Activated CD4-positive, alpha-beta T cell treated with anti-CD3 and anti-CD28 coated beads, Interleukin-2, amount 50 U/mL, for 16 hours (primary cell): Measurements from ENCODE around the gene PLA2G1B.
"Not testable (repeated sequence)": the region's sequence is repeated elsewhere in the genome, so short reads cannot be mapped to it uniquely, and the experiment has no call there.

Experiments
- DNase-seq: peaks from one replicate; pipeline ENCODE4 v3.0.0-alpha.2; 2020

PLA2G1B gene

DNA sequence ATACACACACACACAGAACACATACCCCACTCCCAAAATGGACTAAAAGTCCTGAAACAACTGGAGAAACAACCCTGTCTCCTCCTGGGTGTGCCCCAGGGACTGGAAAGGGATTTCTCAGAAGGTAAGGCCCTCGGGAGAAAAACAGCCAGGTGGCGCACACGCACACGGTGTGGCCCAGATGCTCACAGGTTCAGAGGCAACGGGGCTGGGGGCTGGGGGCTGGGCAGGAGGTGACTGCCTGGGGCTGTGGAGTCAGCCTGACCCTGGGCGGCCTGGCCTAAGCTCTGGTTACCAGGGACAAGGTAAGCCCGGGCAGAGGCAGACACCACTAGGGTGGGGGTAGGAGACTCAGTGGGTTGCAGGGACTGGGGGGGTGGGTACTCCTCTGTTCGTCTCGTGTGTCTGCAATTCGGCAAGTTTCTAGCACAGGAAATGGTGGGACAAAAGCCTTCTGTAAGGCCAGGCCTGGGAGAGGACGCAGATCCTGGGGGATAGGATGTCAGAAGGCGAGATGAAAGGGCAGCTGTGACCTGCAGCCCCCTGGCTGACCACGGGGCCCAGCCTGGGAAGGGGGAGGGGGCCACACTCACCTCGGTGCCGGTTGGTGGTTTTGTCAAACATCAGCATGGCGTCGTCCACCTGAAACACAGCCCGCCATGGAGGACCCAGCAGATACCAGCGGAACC, 31.0 kb upstream of the PLA2G1B start:
- no peak for DNase-seq

DNA sequence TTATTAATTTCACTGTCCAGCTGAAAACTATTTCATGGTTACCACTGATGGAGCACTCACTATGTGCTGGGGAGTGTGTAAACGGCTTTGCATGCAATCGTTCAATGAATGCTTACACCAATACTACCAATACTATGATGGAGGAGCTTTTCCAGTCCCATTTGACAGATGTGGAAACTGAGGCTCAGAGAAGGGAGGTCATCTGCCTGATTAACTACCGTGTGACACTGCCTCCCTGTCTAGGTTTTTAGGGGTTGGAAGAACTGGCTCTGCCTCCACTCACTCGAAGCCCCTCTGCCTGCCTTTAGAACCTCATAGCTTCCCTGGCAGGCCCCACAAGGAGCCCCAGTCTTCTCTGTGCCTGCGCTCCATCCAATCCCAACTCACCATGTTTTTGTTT, 29.5 kb upstream of the PLA2G1B start:
- DNase-seq: no peak

DNA sequence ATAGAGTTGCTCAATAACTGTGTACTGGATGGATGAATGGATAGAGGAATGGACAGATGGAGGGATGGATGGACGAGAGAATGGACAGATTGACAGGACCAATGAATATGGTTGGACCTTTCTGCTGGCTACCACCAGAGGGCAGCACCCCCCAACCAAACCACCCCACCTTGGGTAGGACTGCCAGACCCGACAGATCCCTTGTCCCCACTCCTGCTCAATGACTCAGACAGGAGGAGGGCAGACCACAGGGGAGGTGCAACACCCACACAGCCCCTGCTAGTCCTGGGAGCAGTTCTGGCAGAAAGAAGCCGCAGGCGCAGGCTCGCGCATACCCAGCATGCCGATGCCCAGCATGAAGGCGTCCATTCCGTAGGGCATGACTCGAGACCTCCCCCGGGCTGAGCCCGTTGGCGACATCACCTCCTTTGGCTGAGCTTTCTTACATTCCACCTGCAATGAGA, 29.0 kb upstream of the PLA2G1B start:
- peak; percentile 75 for DNase-seq

- DNase-seq: no peak
These were observed 26.2 kb upstream of the PLA2G1B start for GRCh38 chr12:120353556-120354317.

DNA sequence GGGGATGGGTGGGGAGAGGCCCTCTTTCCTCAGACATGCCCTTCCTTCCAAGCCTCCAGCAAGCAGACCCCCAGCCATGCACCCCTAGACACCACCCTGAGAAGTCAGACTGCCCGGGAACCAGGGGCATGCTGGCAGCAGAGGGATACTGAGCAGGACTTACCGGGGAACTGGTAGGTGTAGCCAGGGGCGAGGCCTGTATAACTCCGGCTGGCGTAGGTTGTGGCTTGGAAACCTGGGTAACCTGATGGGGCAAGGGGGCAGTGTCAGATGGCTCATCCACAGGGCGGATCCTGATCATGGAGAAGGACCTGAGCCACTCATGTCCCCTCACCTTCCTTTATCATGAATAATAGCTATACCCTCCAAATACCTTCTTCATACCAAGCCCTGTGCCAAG, 25.6 kb upstream of the PLA2G1B start:
- DNase-seq: no peak

DNA sequence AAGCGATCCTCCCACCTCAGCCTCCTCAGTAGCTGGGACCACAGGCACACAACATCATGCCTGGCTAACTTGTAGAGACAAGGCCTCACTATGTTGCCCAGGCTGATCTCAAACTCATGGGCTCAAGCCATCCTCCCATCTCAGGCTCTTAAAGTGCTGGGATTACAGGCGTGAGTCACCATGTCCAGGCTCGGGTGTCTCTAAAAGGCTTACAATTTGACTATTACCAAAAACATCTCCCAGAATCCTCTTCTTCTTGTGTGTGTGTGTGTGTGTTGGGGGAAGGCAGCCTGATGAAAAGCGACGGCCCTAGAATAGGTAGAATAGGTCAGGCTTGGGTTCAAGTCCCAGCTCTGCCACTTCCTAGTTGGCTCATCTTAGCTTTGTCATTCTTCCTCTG, 24.5 kb upstream of the PLA2G1B start:
- DNase-seq: no peak

DNA sequence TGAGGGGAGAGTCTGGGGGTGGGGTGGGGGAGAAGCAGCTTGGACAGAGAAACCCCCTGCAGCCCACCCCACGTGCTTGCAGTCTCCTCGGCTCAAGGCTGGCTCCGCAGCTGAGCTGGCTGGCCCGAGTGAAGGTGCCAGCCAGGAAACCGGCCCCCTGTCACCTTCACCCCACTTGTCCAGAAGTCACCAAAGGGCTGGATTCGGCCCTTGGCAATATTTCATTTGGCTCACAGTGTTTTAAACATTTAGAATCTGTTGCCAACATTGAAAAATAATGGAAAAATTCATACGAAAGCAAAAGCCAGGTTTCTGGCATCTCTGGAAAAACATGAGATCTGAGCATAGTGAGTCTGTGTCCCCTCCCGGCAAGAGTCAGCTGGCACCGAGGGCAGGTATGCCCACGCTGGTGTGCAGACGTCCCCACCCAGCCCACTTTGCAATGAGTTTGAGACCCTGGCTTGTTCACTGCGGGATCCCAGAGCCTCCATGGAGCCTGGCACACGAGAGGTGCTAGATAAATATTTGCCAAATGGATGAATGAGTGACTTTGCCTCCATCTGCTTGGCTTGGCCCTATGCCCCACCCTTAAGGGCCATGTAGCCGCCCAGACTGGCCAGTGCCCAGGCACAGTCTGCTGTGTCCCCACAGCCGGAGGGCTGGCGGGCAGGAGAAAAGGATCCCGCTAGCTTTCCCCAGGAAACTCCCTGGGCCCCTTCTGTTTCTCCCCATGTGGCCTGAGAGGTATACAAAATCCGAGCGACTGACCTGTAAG, 23.2 kb upstream of the PLA2G1B start:
- no peak for DNase-seq

- no peak for DNase-seq
These were observed 20.2 kb upstream of the PLA2G1B start for GRCh38 chr12:120347766-120348165.

DNA sequence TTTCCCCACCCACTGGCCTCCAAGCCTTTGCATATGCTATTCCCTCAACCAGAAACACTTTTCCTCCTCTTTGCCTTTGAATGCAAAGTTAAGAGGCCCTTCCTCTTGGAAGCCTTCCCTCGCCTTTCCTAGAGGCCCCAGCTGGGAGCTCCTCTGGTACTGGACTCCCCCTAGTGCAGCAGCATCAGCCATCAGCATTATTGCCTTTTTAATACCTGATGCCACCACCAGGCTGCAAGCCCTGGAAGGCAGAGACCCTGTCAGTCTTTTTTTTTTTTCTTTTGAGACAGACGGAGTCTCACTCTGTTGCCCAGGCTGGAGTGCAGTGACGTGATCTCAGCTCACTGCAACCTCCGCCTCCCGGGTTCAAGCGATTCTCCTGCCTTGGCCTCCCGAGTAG, 19.1 kb upstream of the PLA2G1B start:
- no peak for DNase-seq

DNA sequence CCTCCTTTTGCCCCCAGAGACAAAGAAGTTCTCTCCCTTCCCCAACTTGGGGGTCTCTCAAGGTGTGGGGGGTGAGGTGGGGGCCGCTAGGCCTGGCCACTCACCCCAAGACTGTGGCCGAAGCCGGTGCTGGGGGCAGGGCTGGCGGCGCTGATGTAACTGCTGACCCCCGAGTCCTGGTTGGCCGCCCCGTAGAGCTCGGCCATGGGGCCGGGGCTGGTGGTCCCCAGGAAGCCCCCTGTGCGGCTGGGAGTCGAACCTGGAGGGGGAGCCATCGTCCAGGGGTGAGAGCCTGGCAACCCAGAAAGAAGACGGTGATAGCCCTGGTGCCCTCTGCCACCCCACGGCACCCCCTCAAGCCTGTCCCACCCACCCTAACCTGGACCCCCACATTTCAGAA, 18.5 kb upstream of the PLA2G1B start:
- no peak for DNase-seq

- DNase-seq: no peak
These were observed 16.1 kb upstream of the PLA2G1B start for GRCh38 chr12:120343692-120344091.

DNA sequence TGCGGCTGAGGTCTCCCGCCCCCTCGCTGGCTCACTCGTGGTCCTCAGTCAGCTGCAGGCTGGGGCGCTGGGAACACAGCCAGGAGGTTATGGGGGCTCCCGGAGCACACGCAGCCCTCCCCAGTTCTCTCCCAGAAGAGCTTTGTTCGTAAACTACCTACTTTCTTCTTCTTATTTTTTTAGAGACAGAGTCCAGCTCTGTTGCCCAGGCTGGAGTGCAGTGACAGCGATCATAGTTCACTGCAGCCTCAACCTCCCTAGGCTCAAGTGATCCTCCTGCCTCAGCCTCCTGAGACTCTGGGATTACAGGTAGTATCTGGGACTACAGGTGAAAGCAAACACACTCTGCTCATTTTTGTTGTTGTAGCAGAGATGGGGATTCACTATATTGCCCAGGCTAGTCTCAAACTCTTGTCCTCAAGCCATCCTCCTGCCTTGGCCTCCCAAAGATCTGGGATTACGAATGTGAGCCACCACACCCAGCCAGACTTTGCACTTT, 15.5 kb upstream of the PLA2G1B start:
- no peak for DNase-seq

GRCh38 chr12:120342175-120343038, 14.8 kb upstream of the PLA2G1B start:
- DNase-seq: no peak

DNA sequence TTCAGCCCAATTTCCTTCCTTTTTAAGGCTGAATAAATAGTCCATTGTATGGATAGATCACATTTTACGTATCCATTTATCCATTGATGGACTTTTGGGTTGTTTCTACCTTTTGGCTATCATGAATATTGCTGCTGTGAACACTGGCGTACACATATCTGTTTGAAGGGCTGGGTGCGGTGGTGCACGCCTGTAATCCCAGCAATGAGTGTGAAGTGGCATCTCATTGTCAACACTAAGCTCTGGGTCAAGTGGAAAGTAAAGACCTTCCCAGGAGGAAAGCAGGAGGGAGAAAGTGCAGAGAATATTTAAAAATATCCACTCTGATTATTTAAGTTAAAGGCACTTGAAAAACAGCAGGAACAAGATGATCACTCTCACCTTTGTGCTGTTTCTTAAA, 11.7 kb upstream of the PLA2G1B start:
- DNase-seq: no peak

DNA sequence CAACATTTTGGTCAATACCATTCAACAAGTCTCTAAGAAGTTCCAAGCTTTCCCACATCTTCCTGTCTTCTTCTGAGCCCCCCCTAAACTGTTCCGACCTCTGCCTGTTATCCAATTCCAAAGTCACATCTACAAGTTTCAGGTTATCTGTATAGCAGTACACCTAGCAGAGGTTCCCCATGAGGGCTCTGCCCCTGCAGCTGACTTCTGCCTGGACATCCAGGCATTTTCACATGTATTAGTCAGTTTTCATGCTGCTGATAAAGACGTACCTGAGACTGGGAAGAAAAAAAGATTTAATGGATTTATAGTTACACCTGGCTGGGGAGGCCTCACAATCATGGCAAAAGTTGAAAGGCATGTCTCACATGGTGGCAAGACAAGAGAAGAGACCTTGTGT, 10.2 kb upstream of the PLA2G1B start:
- DNase-seq: no peak

GRCh38 chr12:120336392-120336791, 8.8 kb upstream of the PLA2G1B start:
- not testable (repeated sequence) for DNase-seq

DNA sequence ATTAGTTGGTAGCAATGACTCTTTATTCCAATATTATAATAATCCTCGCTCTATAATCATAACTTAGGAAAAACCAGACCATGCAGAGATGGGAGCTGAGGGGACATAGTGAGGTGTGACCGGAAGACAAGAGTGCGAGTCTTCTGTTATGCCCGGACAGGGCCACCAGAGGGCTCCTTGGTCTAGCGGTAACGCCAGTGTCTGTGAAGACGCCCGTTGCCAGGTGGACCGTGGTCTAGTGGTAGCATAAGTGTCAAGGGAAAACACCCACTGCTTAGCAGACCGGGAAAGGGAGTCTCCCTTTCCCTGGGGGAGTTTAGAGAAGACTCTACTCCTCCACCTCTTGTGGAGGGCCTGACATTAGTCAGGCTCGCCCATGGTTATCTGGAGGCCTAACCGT, 7.9 kb upstream of the PLA2G1B start:
- peak; percentile 38 for DNase-seq

DNA sequence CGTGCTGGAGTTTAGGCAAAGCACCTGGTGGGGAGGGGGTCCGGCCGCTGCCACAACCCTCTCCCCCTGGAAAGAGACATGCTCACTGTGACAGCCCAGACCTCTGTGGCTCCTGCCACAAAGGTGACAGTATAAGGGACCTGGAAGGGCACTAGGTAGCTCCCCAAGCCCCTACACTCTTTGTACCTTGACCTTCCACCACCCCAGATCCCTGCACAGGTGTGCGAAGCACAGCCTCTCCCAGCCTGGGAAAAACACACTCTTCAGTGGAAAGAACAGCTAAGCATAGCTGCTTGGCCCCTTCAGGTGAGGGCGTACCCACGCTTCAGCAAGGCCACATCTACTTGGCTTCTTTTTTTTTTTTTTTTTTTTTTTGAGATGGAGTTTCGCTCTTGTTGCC, 4.9 kb upstream of the PLA2G1B start:
- no peak for DNase-seq

- DNase-seq: no peak
These were observed 4.5 kb upstream of the PLA2G1B start for GRCh38 chr12:120332041-120332440.

DNA sequence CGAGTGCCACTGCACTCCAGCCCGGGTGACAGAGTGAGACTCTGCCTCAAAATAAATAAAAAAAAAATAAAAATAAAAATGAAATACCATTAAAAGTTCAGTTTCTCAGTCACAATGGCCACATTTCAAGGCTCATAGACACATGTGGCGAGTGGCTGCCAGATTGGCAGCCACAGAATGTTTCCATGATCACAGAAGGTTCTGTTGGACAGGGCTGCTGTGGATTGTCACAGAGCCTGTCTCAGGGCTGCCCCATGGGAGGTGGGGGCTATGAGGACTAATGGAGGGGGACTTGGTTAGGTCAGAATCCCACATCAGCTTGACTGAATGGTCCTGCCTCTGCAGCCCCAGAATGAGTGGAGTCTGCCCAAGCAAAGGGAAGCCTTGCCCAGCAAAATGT, 3.8 kb upstream of the PLA2G1B start:
- DNase-seq: no peak

GRCh38 chr12:120328228-120328627, 649 bp upstream of the PLA2G1B start:
- no peak for DNase-seq

DNA sequence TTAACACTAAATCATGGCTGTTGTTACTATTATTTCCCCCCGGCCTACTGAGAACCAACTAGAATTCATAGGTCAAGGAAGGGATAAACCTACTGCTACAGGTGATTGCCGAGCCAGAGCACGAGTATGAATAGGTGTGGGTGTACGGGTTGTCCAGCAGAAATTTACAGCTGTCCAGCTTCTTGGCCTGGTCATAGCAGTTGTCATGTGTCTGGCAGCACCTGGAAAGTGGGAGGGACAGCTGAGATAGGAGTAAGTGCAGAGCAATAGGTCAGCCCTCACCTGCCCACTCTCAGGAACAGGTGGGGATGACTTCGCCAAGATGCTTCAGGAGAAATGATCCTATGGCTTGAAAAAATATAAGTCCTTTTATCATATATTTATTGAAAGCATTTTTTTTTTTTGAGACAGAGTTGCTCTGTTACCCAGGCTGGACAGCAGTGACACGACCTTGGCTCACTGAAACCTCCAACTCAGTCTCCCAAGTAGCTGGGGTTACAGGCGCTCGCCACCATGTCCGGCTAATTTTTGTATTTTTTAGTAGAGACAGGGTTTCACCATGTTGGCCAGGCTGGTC, 2.6 kb downstream of the PLA2G1B start:
- DNase-seq: no peak
